Nephron (organoid): ENCODE results near the gene GRAP2.

Source experiments
- H3K27ac Mint-ChIP-seq, 3 experiments: 2 replicates each; pipeline ENCODE4 v1.8.0; 2020; ENCODE audit warnings: mixed read lengths in 3 of 3, mild to moderate bottlenecking in 2 of 3, moderate library complexity in 1 of 3
- H3K27me3 Mint-ChIP-seq: 2 replicates; pipeline ENCODE4 v1.8.0; 2021; ENCODE audit warnings: low read depth, mild to moderate bottlenecking, moderate library complexity, mixed read lengths
- H3K36me3 Mint-ChIP-seq: 2 replicates; pipeline ENCODE4 v1.8.0; 2020; ENCODE audit warnings: low read depth, mixed read lengths
- H3K4me1 Mint-ChIP-seq: 2 replicates; pipeline ENCODE4 v1.8.0; 2020; ENCODE audit warnings: mixed read lengths
- H3K4me3 Mint-ChIP-seq, 3 experiments: 2 replicates each; pipeline ENCODE4 v1.8.0; 2020; ENCODE audit warnings: mild to moderate bottlenecking in 3 of 3, mixed read lengths in 3 of 3, moderate library complexity in 2 of 3
- H3K9me3 Mint-ChIP-seq: 2 replicates; pipeline ENCODE4 v1.8.0; 2020; ENCODE audit warnings: mixed read lengths
- TF ChIP-seq, protein P1 (sequence below), 3 experiments: fragments of 200-600 bp; sonication (generic); IDR thresholded peaks; one replicate each; pipeline ENCODE4 v1.5.0; 2021; ENCODE audit warnings: antibody characterized with exemption in 3 of 3; ENCODE audit not compliant: unreplicated experiment in 3 of 3

Gene GRAP2

DNA sequence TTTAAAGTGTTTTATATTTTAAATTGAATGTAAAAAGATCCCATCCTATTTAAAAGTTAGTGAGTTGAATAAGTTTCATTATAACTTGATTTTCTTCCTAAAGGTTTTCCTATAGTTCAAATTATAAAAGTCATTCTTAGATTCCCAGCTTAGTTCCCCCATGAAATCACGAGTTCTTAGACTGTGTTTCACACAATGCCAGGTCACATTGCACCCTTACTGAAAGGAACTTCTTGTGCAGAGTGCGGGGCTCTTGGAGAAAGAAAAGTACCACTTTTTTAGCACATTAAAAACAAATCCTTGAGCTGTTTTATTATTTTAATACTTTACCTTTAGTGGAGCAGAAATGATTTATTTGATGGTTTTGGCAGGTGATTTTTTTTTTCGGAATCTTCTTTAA lies 15.6 kb downstream of the GRAP2 start:
- no peaks in the 10 kb centered on the region for H3K9me3 Mint-ChIP-seq
- H3K4me3 Mint-ChIP-seq = no peak overlapping the region
- H3K27ac Mint-ChIP-seq = no peak overlapping the region
- peaks cover 27% of the 10 kb centered on the region for H3K4me1 Mint-ChIP-seq
- TF ChIP-seq, protein P1, sequence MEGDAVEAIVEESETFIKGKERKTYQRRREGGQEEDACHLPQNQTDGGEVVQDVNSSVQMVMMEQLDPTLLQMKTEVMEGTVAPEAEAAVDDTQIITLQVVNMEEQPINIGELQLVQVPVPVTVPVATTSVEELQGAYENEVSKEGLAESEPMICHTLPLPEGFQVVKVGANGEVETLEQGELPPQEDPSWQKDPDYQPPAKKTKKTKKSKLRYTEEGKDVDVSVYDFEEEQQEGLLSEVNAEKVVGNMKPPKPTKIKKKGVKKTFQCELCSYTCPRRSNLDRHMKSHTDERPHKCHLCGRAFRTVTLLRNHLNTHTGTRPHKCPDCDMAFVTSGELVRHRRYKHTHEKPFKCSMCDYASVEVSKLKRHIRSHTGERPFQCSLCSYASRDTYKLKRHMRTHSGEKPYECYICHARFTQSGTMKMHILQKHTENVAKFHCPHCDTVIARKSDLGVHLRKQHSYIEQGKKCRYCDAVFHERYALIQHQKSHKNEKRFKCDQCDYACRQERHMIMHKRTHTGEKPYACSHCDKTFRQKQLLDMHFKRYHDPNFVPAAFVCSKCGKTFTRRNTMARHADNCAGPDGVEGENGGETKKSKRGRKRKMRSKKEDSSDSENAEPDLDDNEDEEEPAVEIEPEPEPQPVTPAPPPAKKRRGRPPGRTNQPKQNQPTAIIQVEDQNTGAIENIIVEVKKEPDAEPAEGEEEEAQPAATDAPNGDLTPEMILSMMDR (IDR thresholded peaks at IDR 0.05; ENCODE audit: unreplicated experiment in 3 of 3) = no peak
- H3K36me3 Mint-ChIP-seq = no peaks in the 10 kb centered on the region
- peaks cover 5% of the 10 kb centered on the region for H3K27me3 Mint-ChIP-seq

DNA sequence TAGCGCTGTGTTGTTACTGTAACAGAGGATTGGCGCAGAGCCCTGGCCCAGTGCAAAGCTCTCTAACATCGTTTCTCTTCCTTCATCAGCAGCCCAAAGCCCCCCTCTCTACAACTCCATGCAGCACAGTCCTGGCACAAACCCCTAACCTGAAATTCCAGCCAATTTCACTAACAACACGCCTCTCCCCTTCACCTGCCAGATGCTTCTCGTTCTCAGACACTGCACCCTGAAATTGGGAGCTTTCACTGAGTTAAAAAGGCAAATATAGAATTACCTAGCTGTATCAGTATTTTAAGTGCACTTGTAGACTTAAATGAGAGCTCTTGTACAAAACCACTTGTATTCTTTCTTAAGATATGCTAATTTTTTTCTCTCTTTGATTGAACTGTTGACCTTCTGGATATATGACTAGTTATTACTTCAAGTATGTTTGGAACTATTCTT lies 16.3 kb downstream of the GRAP2 start:
- H3K4me1 Mint-ChIP-seq = peaks cover 27% of the 10 kb centered on the region
- TF ChIP-seq, protein P1 (IDR thresholded peaks at IDR 0.05; ENCODE audit: unreplicated experiment in 3 of 3) = no peak

DNA sequence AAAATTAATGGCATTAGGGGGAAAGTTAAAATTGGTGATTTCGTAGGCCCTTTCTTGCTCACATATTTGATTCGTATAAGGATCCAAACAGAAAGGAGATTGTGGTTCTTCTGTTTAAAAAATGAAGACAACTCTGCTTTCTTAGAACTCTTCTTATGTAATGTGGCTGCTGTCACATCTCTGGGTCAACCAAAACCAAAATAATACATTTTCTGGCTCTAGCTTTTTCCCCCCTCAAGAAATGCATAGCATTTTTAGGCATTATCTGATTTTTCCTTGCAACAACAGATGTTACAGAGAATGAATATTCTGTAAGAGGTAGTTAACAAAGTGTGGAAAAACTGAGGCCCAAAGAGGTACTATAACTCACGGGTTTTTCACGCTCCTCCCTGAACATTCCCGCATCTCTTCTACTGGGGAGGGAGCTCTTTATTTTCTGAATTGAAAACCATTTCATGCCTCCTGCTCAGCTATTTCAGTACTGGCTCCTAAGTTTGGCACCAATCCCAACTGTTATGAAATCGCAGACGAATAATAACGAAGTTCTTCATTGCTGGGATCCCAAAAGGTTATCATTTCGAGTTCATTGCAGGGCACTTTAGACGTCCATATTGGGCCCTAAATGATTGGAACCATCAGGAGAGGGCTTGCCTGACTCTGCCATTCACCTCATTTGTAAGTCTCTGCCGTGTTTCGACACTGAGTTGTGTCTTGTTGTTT lies 17.1 kb downstream of the GRAP2 start:
- Mint-ChIP-seq H3K9me3 (no peaks in the 10 kb centered on the region), H3K4me1 (peaks cover 27% of the 10 kb centered on the region), H3K36me3 (no peaks in the 10 kb centered on the region), H3K27me3 (peaks cover 9% of the 10 kb centered on the region), H3K4me3 (no peak overlapping the region), H3K27ac (no peak overlapping the region)
- TF ChIP-seq, protein P1 (IDR thresholded peaks at IDR 0.05; ENCODE audit: unreplicated experiment in 3 of 3) = no peak

More for the DNA sequence above, 16.3 kb downstream of the GRAP2 start:
- Mint-ChIP-seq H3K9me3 (no peaks in the 10 kb centered on the region), H3K36me3 (no peaks in the 10 kb centered on the region), H3K4me3 (no peak overlapping the region), H3K27ac (no peak overlapping the region), H3K27me3 (peaks cover 9% of the 10 kb centered on the region)

DNA sequence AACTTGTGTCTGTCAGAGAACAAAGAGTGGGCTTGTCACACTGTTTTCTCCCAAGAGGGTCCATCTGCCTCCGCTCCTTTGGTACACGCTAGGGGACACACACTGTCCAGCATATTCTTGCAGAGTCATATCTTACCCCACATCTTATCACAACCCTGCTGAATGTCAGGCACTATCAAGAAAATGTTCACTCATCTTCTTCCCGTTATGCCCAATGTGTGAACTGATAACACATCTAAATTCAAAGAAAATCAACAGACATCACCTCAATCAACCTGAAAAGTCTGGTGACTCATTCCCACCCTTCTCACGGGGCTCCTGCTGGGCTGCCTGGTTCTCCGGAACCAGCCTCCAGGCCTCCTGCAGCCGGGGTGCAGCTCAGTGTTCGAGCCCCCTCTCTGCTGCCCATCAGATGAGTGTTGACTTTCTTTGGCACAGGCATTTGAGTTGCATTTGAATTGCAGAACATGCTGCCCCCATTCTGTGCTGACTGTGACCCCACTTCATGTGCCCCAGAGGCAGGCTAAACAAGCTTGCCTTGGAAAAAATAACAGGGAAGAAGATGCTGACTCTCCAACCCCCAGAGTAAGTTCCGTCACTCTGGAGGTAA lies 19.4 kb downstream of the GRAP2 start:
- Mint-ChIP-seq H3K4me1 (peaks cover 30% of the 10 kb centered on the region), H3K27ac (no peak overlapping the region), H3K4me3 (no peak overlapping the region), H3K27me3 (peaks cover 6% of the 10 kb centered on the region), H3K36me3 (no peaks in the 10 kb centered on the region), H3K9me3 (no peaks in the 10 kb centered on the region)
- TF ChIP-seq, protein P1 (IDR thresholded peaks at IDR 0.05; ENCODE audit: unreplicated experiment in 3 of 3) = no peak

DNA sequence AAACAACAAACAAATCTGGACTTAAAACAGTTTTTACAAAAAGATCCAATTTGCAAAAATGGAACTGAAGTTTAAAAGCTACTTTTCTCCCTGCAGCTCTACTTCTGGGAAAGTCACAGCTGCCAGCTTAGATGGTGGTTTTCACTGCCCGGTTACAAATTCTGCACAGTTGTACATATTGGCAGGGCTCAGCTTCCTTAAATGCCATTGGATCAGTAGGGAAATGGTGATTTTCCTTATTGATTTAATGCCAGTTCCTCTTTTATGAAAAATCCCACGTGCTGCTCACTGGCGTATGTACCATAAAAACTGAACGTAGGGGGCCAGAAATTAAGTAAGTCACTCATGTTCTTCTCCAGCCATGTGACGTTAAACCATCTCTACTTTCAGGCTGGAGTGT lies 22.8 kb downstream of the GRAP2 start:
- Mint-ChIP-seq H3K27me3 (peaks cover 6% of the 10 kb centered on the region), H3K36me3 (no peaks in the 10 kb centered on the region), H3K27ac (no peak overlapping the region), H3K9me3 (no peaks in the 10 kb centered on the region), H3K4me1 (peaks cover 11% of the 10 kb centered on the region), H3K4me3 (no peak overlapping the region)
- TF ChIP-seq, protein P1 (IDR thresholded peaks at IDR 0.05; ENCODE audit: unreplicated experiment in 3 of 3) = no peak

DNA sequence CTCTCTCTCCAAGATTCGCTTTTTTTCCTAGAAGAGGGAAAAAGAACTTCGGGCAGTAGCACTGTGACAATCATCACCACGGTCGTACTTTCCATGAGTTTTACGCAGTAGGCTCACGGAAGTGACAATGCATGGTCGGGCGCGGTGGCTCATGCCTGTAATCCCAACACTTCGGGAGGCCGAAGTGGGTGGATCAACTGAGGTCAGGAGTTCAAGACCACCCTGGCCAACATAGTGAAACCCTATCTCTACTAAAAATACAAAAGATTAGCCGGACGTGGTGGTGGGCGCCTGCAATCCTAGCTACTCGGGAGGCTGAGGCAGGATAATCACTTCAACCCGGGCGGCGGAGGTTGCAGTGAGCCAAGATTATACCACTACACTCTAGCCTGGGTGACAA lies 23.4 kb downstream of the GRAP2 start:
- peaks cover 6% of the 10 kb centered on the region for H3K27me3 Mint-ChIP-seq
- H3K27ac Mint-ChIP-seq = no peak overlapping the region
- H3K4me1 Mint-ChIP-seq = peaks cover 11% of the 10 kb centered on the region
- H3K36me3 Mint-ChIP-seq = no peaks in the 10 kb centered on the region
- H3K9me3 Mint-ChIP-seq = no peaks in the 10 kb centered on the region
- TF ChIP-seq, protein P1 (IDR thresholded peaks at IDR 0.05; ENCODE audit: unreplicated experiment in 3 of 3) = no peak
- no peak overlapping the region for H3K4me3 Mint-ChIP-seq
